Stimulated activated CD8-positive, alpha-beta memory T cell treated with anti-CD3 and anti-CD28 coated beads, Interleukin-7, amount 100 ng/mL, for 24 hours (primary cell): ENCODE results near the gene UBE2S.

ENCODE experiments used
- DNase-seq: peaks from one replicate; pipeline ENCODE4 v3.0.0-alpha.2; 2020; ENCODE audit warnings: low read depth

Gene UBE2S

DNA sequence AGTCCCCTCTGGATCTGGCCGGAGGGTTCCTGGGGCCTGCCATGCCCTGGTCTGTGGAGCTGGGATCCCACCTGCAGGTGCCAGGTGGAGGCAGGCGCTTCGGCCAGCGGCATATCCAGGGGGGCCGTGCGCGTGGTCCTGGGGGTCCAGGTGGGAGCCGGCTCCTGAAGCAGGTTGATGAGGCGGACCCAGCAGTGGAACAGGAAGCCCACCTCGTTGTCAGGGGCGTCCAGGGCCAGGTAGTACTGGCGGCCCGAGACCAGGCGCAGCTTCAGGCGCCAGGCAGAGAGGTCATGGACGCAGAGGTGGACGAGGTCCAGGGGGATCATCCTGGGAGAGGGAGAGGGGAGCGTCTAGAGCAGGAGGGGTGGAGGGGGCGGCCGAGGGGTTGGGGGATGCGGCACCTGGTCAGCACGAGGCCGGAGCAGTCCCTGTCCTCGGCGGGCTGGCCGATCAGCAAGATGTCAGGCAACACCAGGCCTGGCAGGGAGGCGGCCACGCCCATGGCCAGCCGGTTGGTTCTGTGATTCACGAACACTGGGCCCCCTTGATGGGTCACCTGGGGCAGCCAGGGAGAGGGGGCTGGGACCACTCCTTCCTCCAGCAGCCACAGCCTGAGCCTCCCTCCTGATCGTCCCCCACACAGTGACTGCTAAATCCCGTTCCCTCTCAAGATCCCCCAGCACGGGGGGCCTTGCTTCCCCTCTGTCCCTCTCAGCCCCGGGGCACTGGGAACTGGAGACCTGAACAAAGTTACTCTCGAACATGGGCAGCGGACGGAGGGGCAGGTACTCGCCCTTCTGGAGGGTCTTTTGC is 45.2 kb downstream of the UBE2S start:
- DNase-seq, result no peak

DNA sequence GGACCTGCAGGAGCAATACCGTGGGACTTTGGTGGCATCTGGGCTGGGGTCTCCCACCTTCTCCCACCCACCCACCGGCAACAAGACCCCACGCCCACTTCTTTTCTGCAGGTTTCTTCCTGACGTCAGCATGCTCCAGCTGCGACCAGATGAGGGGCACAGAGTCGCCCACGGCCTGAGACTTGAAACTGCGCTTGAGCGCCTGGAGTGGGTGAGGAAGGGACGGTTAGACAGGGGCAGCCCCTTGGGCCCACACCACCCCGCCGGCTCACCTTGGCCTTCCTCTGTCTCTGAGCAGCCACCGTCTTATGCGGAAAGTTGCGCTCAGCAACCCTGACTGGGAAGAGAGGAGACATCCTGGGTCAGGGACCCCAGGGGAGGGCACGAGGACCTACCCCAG is 46.7 kb downstream of the UBE2S start:
- DNase-seq, result no peak

DNA sequence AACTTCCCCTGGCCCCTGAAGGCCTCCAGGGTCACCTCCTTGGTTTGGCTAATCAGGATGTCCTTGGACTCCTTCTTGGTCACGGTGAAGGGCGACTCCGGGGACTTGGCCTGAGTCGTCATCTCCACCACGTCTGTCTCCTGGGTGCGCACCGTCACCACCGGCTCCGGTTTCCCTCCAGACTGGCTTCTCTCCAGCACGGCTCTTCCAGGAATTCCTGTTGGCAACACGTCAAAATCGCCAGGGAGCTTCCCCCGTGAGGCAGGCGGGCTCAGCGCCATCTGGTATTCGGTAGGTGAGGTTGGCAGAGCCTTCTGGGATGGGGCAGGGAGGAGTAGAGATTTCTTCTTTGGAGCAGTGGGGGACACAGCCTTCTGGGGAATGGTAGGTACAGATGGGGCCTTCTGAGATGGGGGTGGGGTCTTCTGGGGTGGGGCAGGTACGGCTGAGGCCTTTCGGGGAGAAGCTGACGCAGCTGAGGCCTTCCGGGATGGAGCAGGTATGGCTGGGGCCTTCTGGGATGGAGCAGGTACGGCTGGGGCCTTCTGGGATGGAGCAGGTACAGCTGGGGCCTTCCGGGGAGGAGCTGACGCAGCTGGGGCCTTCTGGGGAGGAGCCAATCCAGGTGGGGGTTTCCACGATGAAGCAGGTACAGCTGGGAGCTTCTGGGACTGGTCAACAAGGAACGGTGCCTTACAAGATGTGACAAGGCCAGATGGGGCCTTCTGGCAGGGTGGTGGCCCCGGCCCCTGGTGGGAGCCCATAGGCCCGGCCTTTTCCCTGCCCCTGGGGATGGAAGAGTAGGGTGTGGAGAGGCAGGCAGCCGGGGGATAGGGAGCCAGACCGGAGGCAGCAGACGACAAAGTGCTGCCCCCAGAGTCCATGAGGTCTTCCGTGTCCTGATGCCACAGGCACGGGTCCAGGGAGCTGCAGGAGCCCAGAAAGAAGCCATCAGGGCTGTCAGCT is 48.4 kb downstream of the UBE2S start:
- no peak for DNase-seq

DNA sequence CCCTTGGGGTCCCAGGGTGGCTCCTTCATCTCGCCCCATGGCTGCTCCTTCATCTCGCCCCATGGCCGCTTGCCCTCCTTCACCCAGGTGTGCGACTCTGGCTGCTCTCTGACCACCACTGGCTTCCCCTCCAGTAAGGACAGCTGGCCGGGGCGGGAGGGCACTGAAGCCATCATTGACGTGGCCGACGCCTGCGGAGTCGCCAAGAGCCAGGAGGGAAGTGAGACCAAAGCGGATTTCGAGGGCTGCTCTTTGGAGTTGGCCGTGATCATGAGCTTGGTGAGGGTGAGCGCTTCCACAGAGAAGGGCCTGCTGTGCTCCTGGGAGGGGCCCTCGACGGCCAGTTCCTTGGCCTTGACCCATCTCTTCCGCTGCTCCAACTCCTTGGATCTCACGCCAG is 49.1 kb downstream of the UBE2S start:
- DNase-seq, result no peak

DNA sequence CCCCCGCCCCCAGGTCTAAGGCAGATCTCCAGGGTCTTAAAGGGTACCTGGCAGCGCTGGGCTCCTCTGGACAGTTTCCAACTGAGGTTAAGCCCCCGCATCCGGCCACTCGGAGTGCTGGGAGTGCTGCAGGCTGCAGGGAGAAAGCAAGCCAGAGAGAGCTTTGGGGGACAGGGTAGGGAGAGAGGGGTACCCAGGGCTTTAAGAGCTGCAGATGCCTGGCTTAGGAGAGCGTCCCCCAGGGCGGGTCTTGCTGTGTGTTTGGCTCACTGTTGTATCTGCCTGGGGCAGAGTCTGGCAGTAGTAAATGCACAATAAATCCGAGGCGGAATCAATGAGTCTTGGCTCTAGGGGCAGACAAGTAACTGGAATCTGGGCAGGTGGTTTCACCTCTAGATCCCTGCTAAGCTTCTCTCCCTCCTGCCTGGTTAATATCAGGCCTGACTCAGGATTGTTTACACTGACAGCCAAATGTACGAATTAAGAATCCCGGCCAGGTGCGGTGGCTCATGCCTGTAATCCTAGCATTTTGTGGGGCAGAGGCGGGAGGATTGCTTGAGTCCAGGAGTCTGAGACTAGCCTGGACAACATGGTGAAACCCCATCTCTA is 52.3 kb downstream of the UBE2S start:
- DNase-seq, result no peak

DNA sequence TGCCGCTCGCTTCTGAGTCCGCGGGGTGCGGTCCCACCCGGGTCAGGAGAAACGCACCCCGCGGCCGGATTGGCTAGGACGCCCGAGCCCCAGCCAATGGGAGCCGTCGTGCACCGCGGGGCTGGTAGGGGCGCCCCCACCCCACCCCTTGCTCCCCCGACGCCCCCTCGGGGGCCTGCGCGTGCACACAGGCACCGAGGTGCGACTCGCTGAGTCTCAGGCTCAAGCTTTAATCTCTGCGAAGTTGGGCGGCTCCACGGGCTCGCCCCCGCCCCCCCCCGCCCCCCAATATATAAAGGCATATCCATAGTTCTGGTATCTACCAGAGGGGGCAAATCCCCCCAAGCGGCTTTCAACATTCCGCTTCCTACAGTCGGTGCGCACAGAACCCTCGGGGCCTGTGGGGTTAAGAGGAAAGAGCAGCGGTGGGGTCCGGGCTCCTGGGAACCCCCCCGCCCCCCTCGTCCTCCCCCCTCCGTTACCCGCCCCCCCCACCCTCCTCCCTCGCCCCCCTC is 52.8 kb downstream of the UBE2S start, which contains the start of gene COX6B2:
Gene COX6B2, minus strand, starts transcription at position 22 of the 515 bp plus-strand sequence. CDS start 198 bp downstream, outside the sequence.
- DNase-seq, result no peak

DNA sequence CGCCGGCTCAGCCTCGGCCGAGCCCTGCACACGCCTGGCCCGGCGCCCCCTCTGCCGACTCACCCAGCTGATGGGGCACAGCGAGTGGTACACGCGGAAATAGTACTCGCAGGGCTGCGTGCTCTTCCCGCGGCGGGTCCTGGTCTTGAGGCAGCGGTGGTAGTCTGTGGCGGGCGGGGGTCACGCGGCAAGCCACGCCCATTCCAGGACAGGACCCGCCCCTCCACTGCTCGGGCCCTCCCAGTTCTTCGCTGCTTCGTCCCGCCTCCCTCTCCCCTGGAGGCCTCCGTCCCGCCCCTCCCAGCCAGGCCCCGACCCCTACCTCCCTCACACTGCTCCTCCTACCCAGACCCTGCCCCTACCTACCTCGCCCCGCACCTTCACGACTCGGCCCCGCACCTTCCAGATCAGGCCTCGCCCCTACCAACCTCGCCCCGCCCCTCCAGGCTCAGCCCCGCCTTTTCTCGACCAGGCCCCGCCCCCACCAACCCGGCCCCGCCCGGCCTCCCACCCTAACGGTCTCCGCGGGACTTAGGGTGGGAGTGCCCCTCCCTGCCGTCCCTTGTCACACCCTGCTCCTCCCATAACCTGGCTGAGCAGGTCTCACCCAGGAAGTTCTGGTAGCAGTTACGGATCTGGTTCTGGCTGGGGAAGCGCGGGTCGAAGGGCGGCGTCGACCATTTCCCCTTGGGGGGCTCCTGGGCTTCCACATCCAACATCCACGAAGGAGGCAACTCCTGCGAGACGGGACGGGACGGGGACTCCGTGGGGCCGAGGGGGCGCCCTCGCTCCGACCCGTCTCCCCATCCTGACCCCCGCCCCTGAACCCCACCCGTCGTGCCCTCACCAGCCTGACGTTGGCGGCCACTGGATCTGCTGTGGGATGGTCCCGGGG is 53.5 kb downstream of the UBE2S start:
- DNase-seq, result no peak

DNA sequence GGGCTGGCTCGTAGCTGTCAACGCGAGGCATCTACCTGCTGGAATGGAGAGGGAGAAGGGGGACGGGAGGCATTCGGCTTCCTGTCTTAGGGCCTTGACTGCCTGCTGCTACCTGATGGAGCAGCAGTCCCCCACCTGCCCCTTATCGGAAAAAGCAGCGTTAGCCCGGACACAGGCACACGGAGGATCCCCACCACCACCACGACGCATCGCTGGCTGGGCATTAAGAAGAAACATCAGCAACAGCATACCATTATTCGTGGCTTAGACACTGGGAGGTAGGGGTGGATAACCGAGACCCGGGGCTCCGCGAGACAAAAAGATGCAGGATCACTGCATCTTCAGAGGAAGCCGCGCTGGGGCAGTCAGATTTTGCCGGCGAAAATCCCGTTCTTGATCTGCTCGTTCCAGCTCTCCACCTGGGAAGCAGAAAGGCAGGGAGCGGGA is 54.2 kb downstream of the UBE2S start:
- DNase-seq, result no peak

DNA sequence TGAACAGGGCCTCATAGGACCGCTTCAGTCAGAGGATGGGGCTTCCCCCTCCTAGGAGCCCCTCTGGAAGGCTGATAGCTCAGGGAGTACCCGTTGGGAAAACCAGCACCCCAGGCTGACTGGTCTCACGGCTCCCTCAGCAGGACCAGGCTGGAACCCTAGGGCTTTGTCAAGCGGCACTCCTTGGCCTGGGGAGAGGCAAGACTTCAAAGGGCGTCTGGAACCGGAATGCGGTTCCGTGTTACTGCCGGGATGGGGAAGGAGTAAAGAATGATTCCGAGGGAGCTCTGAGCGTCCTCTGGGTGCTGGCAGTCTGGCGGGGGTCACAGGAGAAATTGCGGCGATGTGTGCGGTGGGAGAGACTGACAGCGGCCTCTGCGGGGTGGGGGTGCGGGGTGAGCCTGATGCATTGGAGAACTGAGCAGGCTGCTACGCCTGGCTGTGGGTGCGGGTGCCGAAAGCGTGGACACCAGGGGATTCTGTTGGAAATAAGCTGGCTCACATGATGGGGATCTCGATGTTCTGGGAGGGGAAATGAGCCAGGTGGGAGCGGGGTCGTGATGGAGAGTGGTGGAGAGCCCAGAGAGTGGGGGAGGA is 54.9 kb downstream of the UBE2S start:
- DNase-seq, result no peak

DNA sequence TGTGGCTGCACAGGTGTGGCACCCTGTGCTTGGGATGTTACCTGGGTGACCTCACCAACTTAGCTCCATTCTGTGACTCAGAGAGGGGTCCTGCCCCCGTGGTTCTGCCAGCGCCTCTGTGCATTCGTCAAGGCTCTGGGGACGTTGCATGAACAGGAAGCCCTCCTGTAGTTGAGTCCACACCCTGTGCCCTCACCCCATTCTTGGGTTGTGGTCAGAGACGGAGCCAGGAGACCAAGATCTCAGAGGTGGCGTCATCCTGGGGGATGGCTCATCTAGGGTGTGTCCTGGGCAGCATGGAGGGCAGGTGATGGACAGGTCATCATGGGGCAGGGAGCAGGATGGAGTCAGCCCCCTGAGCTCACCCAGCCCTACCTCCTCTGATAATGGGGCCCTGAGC is 55.5 kb downstream of the UBE2S start:
- DNase-seq, result no peak

DNA sequence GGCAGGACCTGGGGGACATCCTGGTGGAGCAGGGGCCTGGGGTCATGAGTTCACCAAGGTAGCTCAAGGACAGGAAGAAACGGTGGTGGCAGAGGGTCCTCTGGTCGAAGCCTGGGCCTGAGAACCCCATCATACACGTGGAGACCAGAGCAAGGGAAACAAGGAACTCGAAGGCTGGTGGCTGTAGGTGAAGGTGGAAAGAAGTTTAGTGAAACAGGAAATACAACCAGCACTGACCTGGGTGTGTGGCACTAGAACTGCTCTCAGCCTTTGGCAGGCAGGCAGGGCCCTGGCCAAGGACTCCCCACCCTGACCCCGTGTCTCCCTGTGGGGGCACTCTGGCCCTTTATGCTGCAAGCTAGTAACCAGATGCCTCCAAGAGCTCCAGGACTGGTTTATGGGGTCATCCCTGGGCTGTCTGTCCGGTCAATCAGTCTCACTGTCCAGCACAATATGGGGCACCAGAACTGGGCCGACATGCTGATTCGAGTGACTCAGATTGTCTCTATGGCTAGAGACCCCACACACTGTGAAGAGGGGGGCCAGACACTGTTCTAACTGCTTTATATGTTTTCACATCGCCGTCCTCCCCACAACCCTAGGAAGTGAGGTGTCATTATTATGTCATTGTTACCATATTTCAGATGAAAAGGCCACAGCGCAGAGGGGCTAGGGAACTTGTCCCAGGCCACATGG is 56.8 kb downstream of the UBE2S start:
- DNase-seq, result no peak
